ENCODE measurements around the gene NHSL2.

The NHSL2 gene

DNA sequence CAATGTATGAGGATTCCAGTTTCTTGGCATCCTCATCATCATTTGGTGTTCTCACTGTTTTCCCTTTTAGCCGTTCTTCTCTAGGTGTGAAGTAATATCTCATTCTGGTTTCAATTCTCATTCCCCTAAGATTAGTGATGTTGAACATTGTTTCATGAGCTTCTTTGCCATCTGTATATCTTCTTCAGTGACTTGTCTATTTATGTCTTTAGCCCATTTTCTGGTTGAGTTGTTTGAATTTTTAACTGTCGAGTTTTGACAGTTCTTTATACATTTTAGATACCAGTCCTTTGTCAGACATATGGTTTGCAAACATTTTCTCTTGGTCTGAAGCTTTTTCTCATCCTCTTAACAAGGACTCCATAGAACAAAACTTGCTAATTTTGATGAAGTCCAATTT, 101.1 kb downstream of the NHSL2 start:
- Histone ChIP-seq H3K4me3 (no peak overlapping the region), H3K27ac (no peak overlapping the region)

DNA sequence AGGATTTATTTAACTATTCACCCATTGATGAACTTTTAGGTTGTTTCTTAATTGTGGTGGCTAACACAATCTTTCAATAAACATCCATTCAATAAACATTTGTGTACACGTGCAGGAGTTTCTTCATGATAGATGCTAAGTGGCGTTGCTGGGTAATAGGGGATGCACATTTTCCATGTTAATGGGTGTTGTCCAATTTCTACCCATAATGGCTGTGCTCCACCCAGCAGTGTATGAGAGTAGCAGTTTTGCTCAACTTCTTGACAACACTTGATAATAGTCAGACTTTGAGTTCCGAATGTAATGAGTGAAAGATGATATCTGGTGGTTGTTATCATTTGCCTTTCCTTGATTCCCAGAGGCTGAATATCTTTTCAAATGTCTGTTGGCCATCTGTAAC, 104.7 kb downstream of the NHSL2 start:
- Histone ChIP-seq H3K4me3 (no peak overlapping the region), H3K27ac (no peak overlapping the region)

- Histone ChIP-seq H3K4me3 (no peak overlapping the region), H3K27ac (no peak overlapping the region)
Measured at GRCh38 chrX:72016881-72017783, 106.5 kb downstream of the NHSL2 start.

DNA sequence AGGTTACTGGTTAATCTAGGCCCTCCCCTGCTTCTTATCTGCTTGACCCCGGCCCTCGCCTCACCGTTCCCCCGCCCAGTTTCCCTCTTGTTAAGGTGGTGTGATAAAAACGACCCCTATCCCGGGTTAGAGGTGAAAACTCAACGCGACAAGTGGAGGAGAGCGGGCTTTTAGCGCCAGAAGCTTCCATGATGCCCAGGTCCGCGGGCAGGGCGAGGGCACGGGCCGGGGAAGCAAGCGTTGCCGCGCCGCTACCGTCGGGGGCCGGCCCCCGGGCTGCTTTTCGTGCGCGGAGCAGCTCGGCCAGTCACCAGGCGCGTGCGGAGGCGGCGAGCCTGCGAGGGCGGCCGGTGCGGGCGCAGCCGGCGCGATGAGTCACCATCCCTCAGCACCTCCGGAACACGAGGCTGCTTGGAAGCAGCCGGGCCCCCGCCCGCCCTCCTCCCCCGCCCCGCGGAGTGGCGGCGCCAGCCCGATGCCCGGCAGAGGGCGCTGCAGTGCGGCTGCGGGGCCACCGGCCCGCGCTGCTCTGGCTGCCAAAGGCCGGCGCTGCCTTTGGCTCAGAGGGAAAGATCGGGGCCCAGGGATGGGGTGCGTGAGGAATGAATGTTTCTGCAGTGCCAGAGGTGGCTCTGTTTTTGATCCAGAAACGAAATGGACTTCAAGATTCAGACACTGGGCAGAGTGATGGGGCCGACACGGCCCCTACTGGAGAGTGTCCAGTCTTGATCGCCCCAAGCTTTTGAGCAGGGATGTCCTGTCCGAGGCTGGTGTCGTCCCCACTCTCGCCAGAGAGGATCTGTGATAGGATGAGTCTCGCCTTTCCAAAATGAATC, 107.8 kb downstream of the NHSL2 start:
- peak overlapping the region in 1 of 7 experiments; percentile 12 for H3K4me3 ChIP-seq
- peak overlapping the region in 9 of 21 experiments; percentile 14 to 62 (median 56) for H3K27ac ChIP-seq

- no peak overlapping the region for H3K4me3 ChIP-seq
- H3K27ac ChIP-seq: peak overlapping the region in 2 of 21 experiments; percentile 25 to 62
Measured at GRCh38 chrX:72019487-72019886, 108.8 kb downstream of the NHSL2 start.

DNA sequence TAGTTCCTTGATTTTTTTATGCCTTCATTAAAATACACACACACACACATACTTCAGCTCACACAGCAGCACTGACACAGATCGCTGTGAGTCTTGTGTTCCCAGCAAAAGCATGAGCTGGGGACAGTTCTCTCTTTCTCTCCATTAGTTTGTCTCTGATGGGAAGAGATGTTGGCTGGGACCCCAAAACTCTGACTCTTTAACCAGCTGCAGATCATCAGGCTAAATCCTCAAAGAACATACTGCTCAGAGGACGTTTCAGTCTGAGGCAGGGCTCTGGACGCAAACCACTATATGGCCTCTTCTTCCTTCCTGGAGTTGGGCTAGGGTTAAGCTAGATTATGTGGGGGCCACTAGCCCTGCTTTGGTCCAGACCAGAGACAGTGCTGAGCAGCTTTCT, 109.6 kb downstream of the NHSL2 start:
- Histone ChIP-seq H3K27ac (peak overlapping the region in 5 of 21 experiments; percentile 27 to 44 (median 37)), H3K4me3 (no peak overlapping the region)

DNA sequence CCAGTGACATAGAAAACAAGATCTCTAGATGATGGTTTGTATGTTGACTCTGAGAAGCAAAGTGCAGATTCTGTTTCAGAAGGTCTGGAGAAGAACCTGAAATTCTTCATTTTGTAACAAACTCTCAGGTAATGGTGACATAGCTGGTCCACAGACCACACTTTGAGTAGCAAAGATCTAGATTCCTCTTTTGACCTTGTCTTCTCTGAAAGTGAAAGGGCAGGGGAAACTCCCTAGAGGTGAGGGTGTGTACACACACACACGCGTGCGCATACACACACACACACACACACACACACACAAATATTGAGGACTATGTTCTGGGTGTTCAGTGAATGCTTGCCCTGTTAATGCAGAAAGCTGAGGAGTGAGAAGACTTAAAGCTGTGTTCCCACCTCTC, 110.1 kb downstream of the NHSL2 start:
- no peak overlapping the region for H3K4me3 ChIP-seq
- peak overlapping the region in 5 of 21 experiments; percentile 27 to 44 (median 37) for H3K27ac ChIP-seq

GRCh38 chrX:72021975-72022374, 111.3 kb downstream of the NHSL2 start:
- Histone ChIP-seq H3K4me3 (no peak overlapping the region), H3K27ac (no peak overlapping the region)

DNA sequence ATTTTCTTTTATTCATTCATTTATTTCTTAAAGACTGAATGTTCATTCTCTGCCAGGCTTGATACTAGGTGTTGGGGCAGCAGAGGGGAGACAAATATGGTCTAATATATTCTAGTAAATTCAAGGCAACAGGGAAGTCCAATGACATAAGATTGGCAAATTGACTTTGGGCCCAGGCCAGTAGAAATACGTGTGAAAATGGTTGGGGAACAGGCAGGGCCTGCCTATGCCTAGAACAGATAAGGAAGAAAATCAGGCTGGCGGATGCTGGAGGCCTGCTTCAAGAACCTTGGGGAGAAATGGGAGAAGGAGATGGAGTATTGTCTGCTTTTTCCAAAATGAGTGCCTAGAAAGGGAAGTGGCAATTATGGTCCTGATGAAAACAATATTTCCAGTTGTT, 112.4 kb downstream of the NHSL2 start:
- Histone ChIP-seq H3K27ac (no peak overlapping the region), H3K4me3 (no peak overlapping the region)

- no peak overlapping the region for H3K4me3 ChIP-seq
- H3K27ac ChIP-seq: no peak overlapping the region
Measured at GRCh38 chrX:72025236-72025770, 114.7 kb downstream of the NHSL2 start.

- H3K4me3 ChIP-seq: no peak overlapping the region
- peak overlapping the region in 3 of 21 experiments; percentile 12 to 40 (median 38) for H3K27ac ChIP-seq
Measured at GRCh38 chrX:72026341-72027023, 115.8 kb downstream of the NHSL2 start.

DNA sequence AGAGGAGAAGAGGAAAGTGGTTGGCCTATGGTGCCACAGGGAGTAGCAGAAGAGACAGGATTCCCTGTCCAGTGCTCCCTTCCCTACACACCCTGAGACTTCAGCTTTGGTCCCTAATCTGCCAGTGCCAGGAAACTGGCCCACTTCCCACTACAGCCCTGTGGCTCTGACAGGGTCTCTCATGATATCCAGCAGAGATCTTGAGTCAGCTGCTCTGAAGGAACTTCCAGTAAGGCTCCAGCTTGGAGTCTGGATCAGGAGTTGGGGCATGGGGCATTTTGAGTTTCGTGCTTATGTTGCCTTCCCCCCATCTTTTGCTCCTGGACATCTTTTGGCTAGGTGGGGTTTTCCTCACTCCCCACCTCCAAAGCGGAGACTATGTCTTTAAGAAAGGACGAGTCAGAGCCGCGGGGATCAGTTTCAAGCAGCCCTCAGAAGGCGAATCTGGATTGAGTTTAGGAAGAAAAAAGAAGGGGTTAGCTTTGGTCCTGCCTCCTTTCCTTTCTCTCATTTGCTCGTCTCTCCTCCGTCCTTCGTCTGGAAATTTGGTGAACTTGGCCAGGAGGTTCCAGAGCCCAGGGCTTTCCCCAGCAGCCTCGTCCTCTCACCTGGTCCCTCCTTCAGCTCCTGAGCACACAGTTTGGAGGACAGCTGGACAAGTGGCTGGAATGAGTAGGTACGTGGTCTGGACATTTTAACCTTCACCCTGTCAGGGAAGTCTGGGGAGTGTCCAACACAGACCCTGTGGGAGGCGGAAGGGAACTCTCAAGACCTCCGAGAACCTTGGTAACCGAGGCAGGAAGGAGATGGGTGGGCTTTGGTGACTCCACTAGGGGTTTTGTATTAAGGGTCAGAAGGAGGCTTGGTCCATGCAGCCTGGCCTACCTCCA, 116.6 kb downstream of the NHSL2 start:
- peak overlapping the region in 1 of 7 experiments; percentile 19 for H3K4me3 ChIP-seq
- H3K27ac ChIP-seq: peak overlapping the region in 5 of 21 experiments; percentile 12 to 42 (median 38)

- peak overlapping the region in 1 of 7 experiments; percentile 19 for H3K4me3 ChIP-seq
Measured at GRCh38 chrX:72027914-72028307, 117.3 kb downstream of the NHSL2 start.

GRCh38 chrX:72028701-72029470, 118.2 kb downstream of the NHSL2 start:
- H3K27ac ChIP-seq: peak overlapping the region in 3 of 21 experiments; percentile 16 to 50 (median 16)
- no peak overlapping the region for H3K4me3 ChIP-seq

More at GRCh38 chrX:72027914-72028307, 117.3 kb downstream of the NHSL2 start:
- peak overlapping the region in 3 of 21 experiments; percentile 12 to 40 (median 38) for H3K27ac ChIP-seq

GRCh38 chrX:72029483-72030411, 119.1 kb downstream of the NHSL2 start:
- Histone ChIP-seq H3K4me3 (no peak overlapping the region), H3K27ac (peak overlapping the region in 3 of 21 experiments; percentile 12 to 50 (median 16))

DNA sequence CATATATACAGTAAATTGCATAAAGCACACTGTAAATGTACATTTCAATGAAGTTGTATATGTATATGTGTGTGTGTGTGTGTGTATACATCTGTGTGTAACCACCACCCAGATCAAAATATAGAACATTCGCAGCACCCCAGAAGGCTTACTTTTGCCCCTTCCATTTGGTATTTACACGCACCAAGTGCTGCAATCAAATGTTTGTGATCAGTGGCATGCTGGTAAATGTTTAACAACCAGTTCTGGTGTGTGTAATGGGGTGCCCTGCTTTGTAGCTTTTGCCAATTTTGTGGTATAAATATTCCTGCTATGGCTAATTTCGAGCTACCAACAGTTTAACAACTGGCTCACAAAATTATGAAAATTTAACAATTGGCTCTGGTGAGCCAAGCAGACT, 119.8 kb downstream of the NHSL2 start:
- no peak overlapping the region for H3K4me3 ChIP-seq
- no peak overlapping the region for H3K27ac ChIP-seq

DNA sequence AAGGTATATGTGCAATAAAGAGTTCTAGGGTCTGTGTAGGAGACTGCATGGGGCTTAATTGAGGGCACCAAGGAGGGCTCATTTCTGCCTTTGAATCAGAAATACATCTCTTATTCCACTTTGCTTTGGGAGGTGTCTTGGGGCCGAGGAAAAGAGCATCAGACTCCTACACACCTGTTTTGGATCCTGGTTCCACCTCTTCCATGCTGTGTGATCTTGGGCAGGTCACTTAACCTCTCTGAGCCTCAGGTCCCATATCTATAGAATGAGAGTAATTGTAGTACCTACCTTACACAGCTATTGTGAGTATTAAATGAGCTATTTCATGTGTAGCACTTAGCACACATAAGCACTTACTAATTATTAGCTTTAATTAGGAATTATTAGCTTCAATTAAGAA, 120.5 kb downstream of the NHSL2 start:
- H3K4me3 ChIP-seq: no peak overlapping the region
- no peak overlapping the region for H3K27ac ChIP-seq

All from skin epidermis (tissue), 12 donors.